Measurements from ENCODE around the gene TNS1. TPM values are rescaled to one million over a fixed set of nuclear protein-coding genes. Genes with fewer than 3 reads are reported as not detected.

TNS1 gene
- total RNA-seq, 1 experiment from 2014 or later = 1.5 TPM

DNA sequence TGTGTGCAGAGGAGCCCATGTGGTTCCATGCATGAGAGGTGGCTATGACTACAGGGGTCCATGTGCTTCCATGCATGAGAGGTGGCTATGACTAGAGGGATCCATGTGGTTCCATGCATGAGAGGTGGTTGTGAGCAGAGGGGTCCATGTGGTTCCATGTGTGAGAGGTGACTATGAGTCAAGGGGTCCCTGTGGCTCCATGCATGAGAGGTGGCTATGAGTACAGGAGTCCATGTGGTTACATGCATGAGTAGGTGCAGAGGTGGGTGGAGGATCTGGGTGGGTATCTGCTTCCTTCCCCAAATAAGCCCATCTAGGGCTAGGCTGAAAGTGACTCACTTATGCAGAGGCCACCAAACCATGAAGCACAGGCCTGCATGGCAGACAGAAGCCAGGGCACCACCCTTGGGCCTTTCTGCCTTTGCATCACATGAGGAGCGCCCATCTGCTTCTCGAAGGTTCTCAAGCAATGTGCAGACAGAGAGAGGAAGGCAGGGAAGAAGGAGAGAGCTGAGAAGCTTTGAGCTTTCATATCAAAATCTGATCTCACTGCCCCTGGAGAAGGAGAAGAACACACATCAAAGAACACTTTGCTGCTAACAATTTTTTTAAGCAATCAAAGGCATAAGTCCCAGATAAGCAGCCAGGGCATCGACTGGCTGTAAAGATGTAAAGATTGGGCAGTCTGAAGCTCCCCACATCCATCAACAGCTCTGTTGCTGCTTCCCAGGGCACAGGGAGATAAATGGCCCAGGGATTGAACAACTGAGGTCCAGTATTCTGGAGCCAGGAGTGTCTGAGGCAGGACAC lies 137.6 kb downstream of the TNS1 start:
- CTCF ChIA-PET = no interaction called here
- no peaks in the 10 kb centered on the region for H3K79me2 ChIP-seq (ENCODE audit: low read length)
- POLR2A ChIA-PET (ENCODE audit: unreplicated experiment) = no interaction called here

DNA sequence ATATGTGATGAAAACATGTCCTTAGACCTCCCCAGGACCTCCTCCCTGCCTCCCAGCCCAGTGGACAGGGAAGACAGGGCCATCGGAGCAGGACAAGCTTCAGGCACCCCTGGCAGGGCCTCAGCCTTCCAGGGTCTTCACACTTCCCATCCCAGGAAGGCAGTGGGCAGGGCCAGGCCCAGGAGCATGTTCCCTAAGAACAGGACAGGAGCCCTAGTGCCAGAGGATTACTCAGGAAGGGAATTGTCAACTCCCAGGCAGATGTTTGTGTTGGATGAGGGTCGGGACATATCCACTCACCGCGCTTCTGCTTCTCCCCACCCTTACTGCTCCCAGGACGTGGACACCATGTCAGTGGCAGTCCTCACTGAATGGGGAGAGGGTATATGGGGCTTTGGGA lies 138.9 kb downstream of the TNS1 start:
- no TSS peak for BruUV-seq (replicated peaks)
- H3F3A ChIP-seq (ENCODE audit: low read length, unreplicated experiment) = no peaks in the 10 kb centered on the region
- H3K27me3 ChIP-seq (ENCODE audit: low read length) = peaks cover 19% of the 10 kb centered on the region
- no peak overlapping the region for H3K9ac ChIP-seq (ENCODE audit: low read length)
- H2AFZ ChIP-seq (ENCODE audit: low read length) = no peak overlapping the region
- H4K20me1 ChIP-seq (ENCODE audit: low read length) = no peaks in the 10 kb centered on the region
- CTCF ChIA-PET = no interaction called here
- TF ChIP-seq EZH2phosphoT487 (IDR thresholded peaks at IDR 0.05; ENCODE audit: borderline replicate concordance, low read length) (no peak), EZH2 (IDR thresholded peaks at IDR 0.05; ENCODE audit: low read length, unreplicated experiment) (no peak)
- TF ChIP-seq, protein P1, sequence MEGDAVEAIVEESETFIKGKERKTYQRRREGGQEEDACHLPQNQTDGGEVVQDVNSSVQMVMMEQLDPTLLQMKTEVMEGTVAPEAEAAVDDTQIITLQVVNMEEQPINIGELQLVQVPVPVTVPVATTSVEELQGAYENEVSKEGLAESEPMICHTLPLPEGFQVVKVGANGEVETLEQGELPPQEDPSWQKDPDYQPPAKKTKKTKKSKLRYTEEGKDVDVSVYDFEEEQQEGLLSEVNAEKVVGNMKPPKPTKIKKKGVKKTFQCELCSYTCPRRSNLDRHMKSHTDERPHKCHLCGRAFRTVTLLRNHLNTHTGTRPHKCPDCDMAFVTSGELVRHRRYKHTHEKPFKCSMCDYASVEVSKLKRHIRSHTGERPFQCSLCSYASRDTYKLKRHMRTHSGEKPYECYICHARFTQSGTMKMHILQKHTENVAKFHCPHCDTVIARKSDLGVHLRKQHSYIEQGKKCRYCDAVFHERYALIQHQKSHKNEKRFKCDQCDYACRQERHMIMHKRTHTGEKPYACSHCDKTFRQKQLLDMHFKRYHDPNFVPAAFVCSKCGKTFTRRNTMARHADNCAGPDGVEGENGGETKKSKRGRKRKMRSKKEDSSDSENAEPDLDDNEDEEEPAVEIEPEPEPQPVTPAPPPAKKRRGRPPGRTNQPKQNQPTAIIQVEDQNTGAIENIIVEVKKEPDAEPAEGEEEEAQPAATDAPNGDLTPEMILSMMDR (conservative IDR thresholded peaks at IDR 0.05; ENCODE audit: low read depth, low read length) = no peak
- no peaks in the 10 kb centered on the region for H3K79me2 ChIP-seq (ENCODE audit: low read length)
- H3K4me2 ChIP-seq (ENCODE audit: low read length) = no peak overlapping the region
- no peaks in the 10 kb centered on the region for H3K9me2 ChIP-seq (replicated peaks; ENCODE audit: low read length)
- no peaks in the 10 kb centered on the region for H3K36me3 ChIP-seq (ENCODE audit: low read depth, low read length)
- ATAC-seq (no peak), DNase-seq (no peak)
- POLR2A ChIA-PET (ENCODE audit: unreplicated experiment) = no interaction called here
- intact Hi-C loops (cut with micrococcal nuclease) = no loop called here
- no peak overlapping the region for H3K4me3 ChIP-seq (ENCODE audit: low read length)
- H3K4me1 ChIP-seq (ENCODE audit: insufficient read depth, low read length) = peaks cover 5% of the 10 kb centered on the region
- no peaks in the 10 kb centered on the region for H3K9me3 ChIP-seq (ENCODE audit: low read length)
- no peak overlapping the region for H3K27ac ChIP-seq (ENCODE audit: low read length)

More for the DNA sequence above, 137.6 kb downstream of the TNS1 start:
- H4K20me1 ChIP-seq (ENCODE audit: low read length) = no peaks in the 10 kb centered on the region
- no peak overlapping the region for H3K27ac ChIP-seq (ENCODE audit: low read length)
- H2AFZ ChIP-seq (ENCODE audit: low read length) = no peak overlapping the region
- H3K9me2 ChIP-seq (replicated peaks; ENCODE audit: low read length) = no peaks in the 10 kb centered on the region
- H3K9me3 ChIP-seq (ENCODE audit: low read length) = no peaks in the 10 kb centered on the region
- no peak overlapping the region for H3K4me3 ChIP-seq (ENCODE audit: low read length)
- peaks cover 11% of the 10 kb centered on the region for H3K27me3 ChIP-seq (ENCODE audit: low read length)
- no peaks in the 10 kb centered on the region for H3F3A ChIP-seq (ENCODE audit: low read length, unreplicated experiment)
- DNase-seq (no peak), ATAC-seq (no peak)
- TF ChIP-seq EZH2 (IDR thresholded peaks at IDR 0.05; ENCODE audit: low read length, unreplicated experiment) = no peak
- TF ChIP-seq, protein P1 (conservative IDR thresholded peaks at IDR 0.05; ENCODE audit: low read depth, low read length) = no peak
- TF ChIP-seq EZH2phosphoT487 (IDR thresholded peaks at IDR 0.05; ENCODE audit: borderline replicate concordance, low read length) = no peak
- H3K36me3 ChIP-seq (ENCODE audit: low read depth, low read length) = no peaks in the 10 kb centered on the region
- H3K4me1 ChIP-seq (ENCODE audit: insufficient read depth, low read length) = peaks cover 5% of the 10 kb centered on the region
- H3K9ac ChIP-seq (ENCODE audit: low read length) = no peak overlapping the region
- no peak overlapping the region for H3K4me2 ChIP-seq (ENCODE audit: low read length)
- BruUV-seq (replicated peaks) = no TSS peak
- intact Hi-C loops (cut with micrococcal nuclease) = no loop called here

DNA sequence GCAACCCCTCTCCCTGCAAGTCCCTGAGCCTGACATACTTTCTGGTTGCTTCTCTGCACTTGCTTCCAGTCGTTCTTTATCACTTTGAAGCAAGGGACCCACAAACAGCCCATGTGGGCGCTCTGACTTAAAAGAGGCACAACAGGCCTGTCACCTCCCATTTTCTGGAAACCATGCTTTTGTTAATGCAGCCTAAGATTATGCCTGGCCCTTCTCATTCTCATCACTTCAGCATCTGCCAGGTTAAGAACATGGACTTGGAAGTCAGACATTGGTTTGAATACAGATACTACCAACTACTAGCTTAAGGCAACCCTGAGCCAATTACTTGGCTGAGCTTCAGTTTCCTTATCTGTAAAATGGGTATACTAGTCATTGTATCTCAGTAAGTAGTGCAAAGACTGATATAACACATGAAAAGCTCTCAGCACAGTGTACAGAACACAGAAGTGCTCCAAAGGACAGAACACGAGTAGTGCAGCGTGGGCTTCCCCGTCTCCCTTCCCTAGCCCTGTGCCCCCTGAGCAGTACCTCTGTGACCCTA lies 141.4 kb downstream of the TNS1 start:
- no peaks in the 10 kb centered on the region for H3K4me1 ChIP-seq (ENCODE audit: insufficient read depth, low read length)
- DNase-seq (no peak), ATAC-seq (no peak)
- H3K79me2 ChIP-seq (ENCODE audit: low read length) = no peaks in the 10 kb centered on the region
- H3F3A ChIP-seq (ENCODE audit: low read length, unreplicated experiment) = no peaks in the 10 kb centered on the region
- no TSS peak for BruUV-seq (replicated peaks)
- no peak overlapping the region for H3K9ac ChIP-seq (ENCODE audit: low read length)
- TF ChIP-seq EZH2 (IDR thresholded peaks at IDR 0.05; ENCODE audit: low read length, unreplicated experiment) (no peak), EZH2phosphoT487 (IDR thresholded peaks at IDR 0.05; ENCODE audit: borderline replicate concordance, low read length) (no peak)
- TF ChIP-seq, protein P1 (conservative IDR thresholded peaks at IDR 0.05; ENCODE audit: low read depth, low read length) = no peak
- ChIA-PET POLR2A (ENCODE audit: unreplicated experiment) (no interaction called here), CTCF (no interaction called here)
- no peak overlapping the region for H2AFZ ChIP-seq (ENCODE audit: low read length)
- no peak overlapping the region for H3K4me2 ChIP-seq (ENCODE audit: low read length)
- no peaks in the 10 kb centered on the region for H3K9me2 ChIP-seq (replicated peaks; ENCODE audit: low read length)
- H3K36me3 ChIP-seq (ENCODE audit: low read depth, low read length) = no peaks in the 10 kb centered on the region
- no peak overlapping the region for H3K4me3 ChIP-seq (ENCODE audit: low read length)
- no peak overlapping the region for H3K27ac ChIP-seq (ENCODE audit: low read length)
- H3K9me3 ChIP-seq (ENCODE audit: low read length) = no peaks in the 10 kb centered on the region
- intact Hi-C loops (cut with micrococcal nuclease) = no loop called here
- H4K20me1 ChIP-seq (ENCODE audit: low read length) = no peaks in the 10 kb centered on the region
- peaks cover 20% of the 10 kb centered on the region for H3K27me3 ChIP-seq (ENCODE audit: low read length)
